GM12864 (cell line): ENCODE measurements around the gene DLL1.

ENCODE experiments used
- DNase-seq: peaks from one replicate; pipeline ENCODE4 v3.0.0-alpha.2; 2011; ENCODE audit warnings: low read depth
- H3K4me3 ChIP-seq: 2 replicates; pipeline ENCODE4 v1.5.1; 2011; ENCODE audit warnings: mild to moderate bottlenecking, low read depth, low read length, control low read depth
- CTCF ChIP-seq: IDR thresholded peaks from 2 replicates; pipeline ENCODE4 v1.5.1; 2011; ENCODE audit warnings: low read depth, mild to moderate bottlenecking, moderate library complexity, low read length, control low read depth, inconsistent platforms; ENCODE audit errors: missing control alignments

DLL1 gene

GRCh38 chr6:170233286-170234205 is 57.3 kb downstream of the DLL1 start:
- no peak overlapping the region for H3K4me3 ChIP-seq
- no peak for DNase-seq
- TF ChIP-seq CTCF, result no peak
